Keratinocyte (primary cell): Measurements from ENCODE around the gene ANKFY1. TPM values are rescaled to one million over a fixed set of nuclear protein-coding genes. Genes with fewer than 3 reads are reported as not detected.
A peak's percentile ranks its signal among the peaks of the same experiment; 100 is the strongest.

ENCODE experiments used
- DNase-seq: peaks from one replicate; pipeline ENCODE4 v3.0.0-alpha.2; 2011; ENCODE audit warnings: low read depth, missing footprints, low spot score
- FAIRE-seq: peaks from 2 replicates; lab custom pipeline; 2011; peaks lifted over from hg19 to GRCh38; lab: Jason Lieb, UNC
- H2AFZ ChIP-seq: 2 replicates; pipeline ENCODE4 v1.6.0; 2012; ENCODE audit warnings: low read length, control low read depth, inconsistent platforms; ENCODE audit not compliant: control insufficient read depth
- H3K27ac ChIP-seq: 2 replicates; pipeline ENCODE4 v1.5.1; 2011; ENCODE audit warnings: low read length; ENCODE audit not compliant: control insufficient read depth, insufficient read depth
- H3K27me3 ChIP-seq: 3 replicates; pipeline ENCODE4 v1.6.0; 2011; ENCODE audit warnings: low read length; ENCODE audit not compliant: control insufficient read depth, insufficient read depth; ENCODE audit errors: extremely low read depth
- H3K36me3 ChIP-seq, 2 experiments: 2 replicates in 1 of 2; 3 replicates in 1 of 2; pipeline ENCODE4 v1.5.1; 2011; ENCODE audit warnings: low read length in 2 of 2, mild to moderate bottlenecking in 1 of 2; ENCODE audit not compliant: control insufficient read depth in 2 of 2, insufficient read depth in 2 of 2; ENCODE audit errors: extremely low read depth in 1 of 2
- H3K4me1 ChIP-seq: 3 replicates; pipeline ENCODE4 v1.5.1; 2011; ENCODE audit warnings: low read length; ENCODE audit not compliant: control insufficient read depth, insufficient read depth; ENCODE audit errors: extremely low read depth
- H3K4me2 ChIP-seq: 3 replicates; pipeline ENCODE4 v1.6.0; 2011; ENCODE audit warnings: low read depth, low read length; ENCODE audit not compliant: control insufficient read depth, insufficient read depth; ENCODE audit errors: extremely low read depth
- H3K4me3 ChIP-seq, 3 experiments: fragments of 200-600 bp in 1 of 3; sonication (generic) in 1 of 3; 2 replicates in 2 of 3; 3 replicates in 1 of 3; pipeline ENCODE4 v1.5.1; 2011 to 2016; ENCODE audit warnings: low read length in 3 of 3, mild to moderate bottlenecking in 3 of 3, control low read depth in 2 of 3, inconsistent platforms in 1 of 3, low read depth in 1 of 3, mixed read lengths in 1 of 3, mixed run types in 1 of 3, moderate library complexity in 1 of 3; ENCODE audit not compliant: control insufficient read depth in 2 of 3, insufficient read depth in 2 of 3; ENCODE audit errors: extremely low read depth in 1 of 3
- H3K79me2 ChIP-seq: 2 replicates; pipeline ENCODE4 v1.6.0; 2012; ENCODE audit warnings: low read length; ENCODE audit not compliant: control insufficient read depth, insufficient read depth
- H3K9ac ChIP-seq: 3 replicates; pipeline ENCODE4 v1.6.0; 2011; ENCODE audit warnings: low read length; ENCODE audit not compliant: control insufficient read depth, insufficient read depth; ENCODE audit errors: extremely low read depth
- H3K9me1 ChIP-seq: 3 replicates; pipeline ENCODE4 v1.6.0; 2011; ENCODE audit warnings: low read length; ENCODE audit not compliant: control insufficient read depth, insufficient read depth; ENCODE audit errors: extremely low read depth
- H3K9me3 ChIP-seq: 2 replicates; pipeline ENCODE4 v1.5.1; 2012; ENCODE audit warnings: low read depth, low read length; ENCODE audit not compliant: control insufficient read depth
- H4K20me1 ChIP-seq: 3 replicates; pipeline ENCODE4 v1.6.0; 2011; ENCODE audit warnings: low read length; ENCODE audit not compliant: control insufficient read depth, insufficient read depth; ENCODE audit errors: extremely low read depth
- EZH2 ChIP-seq: IDR thresholded peaks from one replicate; pipeline ENCODE4 v1.6.1; 2012; ENCODE audit warnings: inconsistent platforms, mild to moderate bottlenecking, low read length, moderate library complexity
- dilution Hi-C: fragments of 300-500 bp; cut with MboI; formaldehyde crosslinking; loops from one replicate; pipeline ENCODE4 v1.7.0; 2020; ENCODE audit warnings: low sequenced_read_pairs; ENCODE audit not compliant: extremely low pct_ligation_motif_present
- polyA minus RNA-seq, 3 experiments: library from RNA; depleted of rRNA, polyadenylated mRNA; stranded (reverse); fragments of >200 nt; gene quantifications; 1 replicate in 1 of 3; 2 replicates in 1 of 3; 3 replicates in 1 of 3; pipeline ENCODE4 v1.2.3, GENCODE V29; 2011
- polyA plus RNA-seq, 5 experiments: library from polyadenylated mRNA; depleted of rRNA in 3 of 5; stranded (reverse) in 3 of 5; stranded (forward) in 1 of 5; unstranded in 1 of 5; fragments of >200 nt; gene quantifications; 1 replicate in 1 of 5; 2 replicates in 3 of 5; 3 replicates in 1 of 5; pipeline versions ENCODE4 v1.2.1 to v1.2.3, GENCODE V29; 2011 to 2012; ENCODE audit warnings: missing spikeins in 2 of 5, low read depth in 1 of 5, low replicate concordance in 1 of 5
- TF ChIP-seq, protein P1 (sequence below), 3 experiments: IDR thresholded peaks in 1 of 3; conservative IDR thresholded peaks in 1 of 3; optimal IDR thresholded peaks in 1 of 3; 2 replicates in 2 of 3; 3 replicates in 1 of 3; pipeline versions ENCODE3 to v1.5.1; 2011; ENCODE audit warnings: low read length in 3 of 3, mild to moderate bottlenecking in 3 of 3, moderate library complexity in 2 of 3, control low read depth in 1 of 3, inconsistent platforms in 1 of 3; ENCODE audit not compliant: insufficient read depth in 2 of 3; ENCODE audit errors: extremely low read depth in 1 of 3

The ANKFY1 gene, protein sequence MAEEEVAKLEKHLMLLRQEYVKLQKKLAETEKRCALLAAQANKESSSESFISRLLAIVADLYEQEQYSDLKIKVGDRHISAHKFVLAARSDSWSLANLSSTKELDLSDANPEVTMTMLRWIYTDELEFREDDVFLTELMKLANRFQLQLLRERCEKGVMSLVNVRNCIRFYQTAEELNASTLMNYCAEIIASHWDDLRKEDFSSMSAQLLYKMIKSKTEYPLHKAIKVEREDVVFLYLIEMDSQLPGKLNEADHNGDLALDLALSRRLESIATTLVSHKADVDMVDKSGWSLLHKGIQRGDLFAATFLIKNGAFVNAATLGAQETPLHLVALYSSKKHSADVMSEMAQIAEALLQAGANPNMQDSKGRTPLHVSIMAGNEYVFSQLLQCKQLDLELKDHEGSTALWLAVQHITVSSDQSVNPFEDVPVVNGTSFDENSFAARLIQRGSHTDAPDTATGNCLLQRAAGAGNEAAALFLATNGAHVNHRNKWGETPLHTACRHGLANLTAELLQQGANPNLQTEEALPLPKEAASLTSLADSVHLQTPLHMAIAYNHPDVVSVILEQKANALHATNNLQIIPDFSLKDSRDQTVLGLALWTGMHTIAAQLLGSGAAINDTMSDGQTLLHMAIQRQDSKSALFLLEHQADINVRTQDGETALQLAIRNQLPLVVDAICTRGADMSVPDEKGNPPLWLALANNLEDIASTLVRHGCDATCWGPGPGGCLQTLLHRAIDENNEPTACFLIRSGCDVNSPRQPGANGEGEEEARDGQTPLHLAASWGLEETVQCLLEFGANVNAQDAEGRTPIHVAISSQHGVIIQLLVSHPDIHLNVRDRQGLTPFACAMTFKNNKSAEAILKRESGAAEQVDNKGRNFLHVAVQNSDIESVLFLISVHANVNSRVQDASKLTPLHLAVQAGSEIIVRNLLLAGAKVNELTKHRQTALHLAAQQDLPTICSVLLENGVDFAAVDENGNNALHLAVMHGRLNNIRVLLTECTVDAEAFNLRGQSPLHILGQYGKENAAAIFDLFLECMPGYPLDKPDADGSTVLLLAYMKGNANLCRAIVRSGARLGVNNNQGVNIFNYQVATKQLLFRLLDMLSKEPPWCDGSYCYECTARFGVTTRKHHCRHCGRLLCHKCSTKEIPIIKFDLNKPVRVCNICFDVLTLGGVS
- polyA plus RNA-seq (17.4 to 34.6 TPM (median 27.0 TPM) in 3 replicates), polyA minus RNA-seq (56.7 to 130 TPM (median 69.2 TPM) in 3 replicates)
- 8.9 TPM for polyA plus RNA-seq (2011; ENCODE audit: low read depth)
- 20.6 and 23.3 TPM in 2 replicates for polyA plus RNA-seq (2011; cell fraction: cytosol; rRNA removed)
- 74.6 and 76.5 TPM in 2 replicates for polyA plus RNA-seq (2011; cell fraction: nucleus; rRNA removed)
- 13.9 and 25.2 TPM in 2 replicates for polyA plus RNA-seq (2012; ENCODE audit: low replicate concordance)
- 29.9 TPM for polyA minus RNA-seq (2011; cell fraction: cytosol; rRNA and poly(A)+ RNA removed)
- polyA minus RNA-seq (2011; cell fraction: nucleus; rRNA and poly(A)+ RNA removed) = 54.7 and 97.6 TPM in 2 replicates

- H2AFZ ChIP-seq = peak within 1 kb of the TSS; percentile 87
- H3K9me1 ChIP-seq = no peaks in the 10 kb centered on the region
- peak within 1 kb of the TSS; percentile 78 for H3K27ac ChIP-seq
- H3K4me3 ChIP-seq = peak within 1 kb of the TSS; percentile 55 to 95 (median 90)
- no peaks in the 10 kb centered on the region for H3K27me3 ChIP-seq
- FAIRE-seq (no peak), DNase-seq (peak; percentile 61)
- H3K36me3 ChIP-seq = peaks cover 3 to 19% of the 10 kb centered on the region in 2 experiments
- H3K9ac ChIP-seq = peak within 1 kb of the TSS; percentile 94
- peak within 1 kb of the TSS; percentile 99 for H3K4me2 ChIP-seq
- dilution Hi-C loops = no loop called here
- peaks cover 17% of the 10 kb centered on the region for H3K4me1 ChIP-seq
- H4K20me1 ChIP-seq = no peaks in the 10 kb centered on the region
- peaks cover 7% of the 10 kb centered on the region for H3K9me3 ChIP-seq
- peaks cover 55% of the 10 kb centered on the region for H3K79me2 ChIP-seq
- TF ChIP-seq, protein P1, sequence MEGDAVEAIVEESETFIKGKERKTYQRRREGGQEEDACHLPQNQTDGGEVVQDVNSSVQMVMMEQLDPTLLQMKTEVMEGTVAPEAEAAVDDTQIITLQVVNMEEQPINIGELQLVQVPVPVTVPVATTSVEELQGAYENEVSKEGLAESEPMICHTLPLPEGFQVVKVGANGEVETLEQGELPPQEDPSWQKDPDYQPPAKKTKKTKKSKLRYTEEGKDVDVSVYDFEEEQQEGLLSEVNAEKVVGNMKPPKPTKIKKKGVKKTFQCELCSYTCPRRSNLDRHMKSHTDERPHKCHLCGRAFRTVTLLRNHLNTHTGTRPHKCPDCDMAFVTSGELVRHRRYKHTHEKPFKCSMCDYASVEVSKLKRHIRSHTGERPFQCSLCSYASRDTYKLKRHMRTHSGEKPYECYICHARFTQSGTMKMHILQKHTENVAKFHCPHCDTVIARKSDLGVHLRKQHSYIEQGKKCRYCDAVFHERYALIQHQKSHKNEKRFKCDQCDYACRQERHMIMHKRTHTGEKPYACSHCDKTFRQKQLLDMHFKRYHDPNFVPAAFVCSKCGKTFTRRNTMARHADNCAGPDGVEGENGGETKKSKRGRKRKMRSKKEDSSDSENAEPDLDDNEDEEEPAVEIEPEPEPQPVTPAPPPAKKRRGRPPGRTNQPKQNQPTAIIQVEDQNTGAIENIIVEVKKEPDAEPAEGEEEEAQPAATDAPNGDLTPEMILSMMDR (optimal IDR thresholded peaks at IDR 0.05 in 1 of 3, IDR thresholded peaks at IDR 0.05 in 1 of 3, conservative IDR thresholded peaks at IDR 0.05 in 1 of 3; ENCODE audit: extremely low read depth in 1 of 3, insufficient read depth in 2 of 3, low read length in 3 of 3) = peak in 2 of 3 experiments; percentile 4 to 38
- no peak for TF ChIP-seq EZH2
Measured at GRCh38 chr17:4263282-4264215, at the start of gene ANKFY1. ANKFY1 (minus strand) TSS chr17:4263979; CDS start chr17:4263941, 38 bp downstream.
